H1 (cell line): ENCODE results near the gene GNAI2. TPM values are rescaled to one million over a fixed set of nuclear protein-coding genes. Genes with fewer than 3 reads are reported as not detected.

ENCODE experiments used
- BACH1 ChIP-seq: IDR thresholded peaks from 2 replicates; pipeline ENCODE4 v1.6.1; 2012; ENCODE audit warnings: low read length, improper control_type of control experiment
- CBX5 ChIP-seq: fragments of 300-800, 300-1000 bp; sonication (generic); IDR thresholded peaks from 2 replicates; pipeline ENCODE4 v1.7.1; 2016; ENCODE audit warnings: antibody characterized with exemption, low read length, low read depth
- TEAD4 ChIP-seq: IDR thresholded peaks from 2 replicates; pipeline ENCODE4 v1.6.1; 2012; ENCODE audit warnings: low read depth, low read length, inconsistent platforms, mixed read lengths
- polyA plus RNA-seq, 7 experiments: library from polyadenylated mRNA; depleted of rRNA in 3 of 7; stranded (reverse) in 5 of 7; unstranded in 2 of 7; fragments of >200 nt in 5 of 7; fragments of 200-250 nt in 2 of 7; gene quantifications; 1 replicate in 5 of 7; 2 replicates in 1 of 7; 4 replicates in 1 of 7; pipeline versions ENCODE4 v1.2.1 to v1.2.3, GENCODE V29; 2011 to 2013; ENCODE audit warnings: missing spikeins in 2 of 7, mixed read lengths in 2 of 7
- total RNA-seq: library from RNA; stranded (reverse); fragmentation: NEBNext Ultra II Directional; extraction: Animal tissue kit (Norgen Biotek cat#: 25700); gene quantifications from 2 replicates; pipeline ENCODE4 v1.2.1, GENCODE V29; 2021

The GNAI2 gene
- total and polyA plus RNA-seq, 2 of the 8 experiments (the other 6 are each of a cell fraction or from before 2014, with no cell fraction given): 168 to 539 TPM

- TF ChIP-seq TEAD4 (no peak), BACH1 (no peak), CBX5 (no peak)
- TF ChIP-seq, all 59 proteins: peak for 0
Observed at GRCh38 chr3:50300681-50301254, 64.8 kb downstream of the GNAI2 start (continued).
